Astrocyte (in vitro differentiated cells and primary cell): ENCODE data around the gene LRRC63. TPM values are rescaled to one million over a fixed set of nuclear protein-coding genes. Genes with fewer than 3 reads are reported as not detected.

Experiments
- DNase-seq: peaks from one replicate; pipeline ENCODE4 v3.0.0-alpha.2; 2010; ENCODE audit warnings: low read depth
- FAIRE-seq: peaks from 2 replicates; lab custom pipeline; 2011; peaks lifted over from hg19 to GRCh38; lab: Jason Lieb, UNC
- H2AFZ ChIP-seq: 2 replicates; pipeline ENCODE4 v1.6.0; 2012; ENCODE audit warnings: low read depth, low read length, inconsistent platforms
- H3K27ac ChIP-seq: 2 replicates; pipeline ENCODE4 v1.5.1; 2011; ENCODE audit warnings: low read depth, low read length, inconsistent platforms
- H3K27me3 ChIP-seq: 2 replicates; pipeline ENCODE4 v1.6.0; 2011; ENCODE audit warnings: low read length, inconsistent platforms; ENCODE audit not compliant: insufficient read depth
- H3K36me3 ChIP-seq: 2 replicates; pipeline ENCODE4 v1.5.1; 2011; ENCODE audit warnings: low read length, inconsistent platforms; ENCODE audit not compliant: insufficient read depth
- H3K4me1 ChIP-seq: 2 replicates; pipeline ENCODE4 v1.5.1; 2011; ENCODE audit warnings: low read length, inconsistent platforms; ENCODE audit not compliant: insufficient read depth
- H3K4me2 ChIP-seq: 2 replicates; pipeline ENCODE4 v1.6.0; 2012; ENCODE audit warnings: low read length, inconsistent platforms
- H3K4me3 ChIP-seq: 2 replicates; pipeline ENCODE4 v1.5.1; 2011; ENCODE audit warnings: low read depth, mild to moderate bottlenecking, low read length, inconsistent platforms; ENCODE audit not compliant: insufficient read depth
- H3K79me2 ChIP-seq: 2 replicates; pipeline ENCODE4 v1.6.0; 2012; ENCODE audit warnings: mild to moderate bottlenecking, low read length, inconsistent platforms; ENCODE audit not compliant: insufficient read depth
- H3K9ac ChIP-seq: 2 replicates; pipeline ENCODE4 v1.6.0; 2012; ENCODE audit warnings: mild to moderate bottlenecking, low read length, inconsistent platforms
- H3K9me3 ChIP-seq: 2 replicates; pipeline ENCODE4 v1.5.1; 2012; ENCODE audit warnings: low read depth, mild to moderate bottlenecking, low read length, inconsistent platforms; ENCODE audit not compliant: insufficient read depth
- H4K20me1 ChIP-seq: 2 replicates; pipeline ENCODE4 v1.6.0; 2012; ENCODE audit warnings: low read length, inconsistent platforms; ENCODE audit not compliant: insufficient read depth
- H3K27ac Mint-ChIP-seq: one replicate; pipeline ENCODE4 v1.8.0; 2021; ENCODE audit warnings: mild to moderate bottlenecking, mixed read lengths; ENCODE audit not compliant: unreplicated experiment
- H3K27me3 Mint-ChIP-seq: one replicate; pipeline ENCODE4 v1.8.0; 2021; ENCODE audit warnings: low read depth, mixed read lengths; ENCODE audit not compliant: unreplicated experiment
- H3K36me3 Mint-ChIP-seq: one replicate; pipeline ENCODE4 v1.8.0; 2021; ENCODE audit warnings: low read depth, mixed read lengths; ENCODE audit not compliant: unreplicated experiment
- H3K4me1 Mint-ChIP-seq: one replicate; pipeline ENCODE4 v1.8.0; 2021; ENCODE audit warnings: low read depth, mixed read lengths; ENCODE audit not compliant: unreplicated experiment
- H3K4me3 Mint-ChIP-seq: one replicate; pipeline ENCODE4 v1.8.0; 2021; ENCODE audit warnings: mild to moderate bottlenecking, moderate library complexity, mixed read lengths; ENCODE audit not compliant: unreplicated experiment
- H3K9me3 Mint-ChIP-seq: one replicate; pipeline ENCODE4 v1.8.0; 2021; ENCODE audit warnings: mild to moderate bottlenecking, mixed read lengths; ENCODE audit not compliant: unreplicated experiment
- CTCF ChIP-seq: IDR thresholded peaks from 2 replicates; pipeline ENCODE4 v1.5.1; 2011; ENCODE audit warnings: low read depth, mild to moderate bottlenecking, inconsistent platforms, low read length, moderate library complexity; ENCODE audit not compliant: insufficient read depth
- EZH2 ChIP-seq: IDR thresholded peaks from 2 replicates; pipeline ENCODE4 v1.6.1; 2012; ENCODE audit warnings: mild to moderate bottlenecking, low read length, inconsistent platforms; ENCODE audit not compliant: insufficient read depth
- total RNA-seq: library from RNA; stranded (reverse); gene quantifications from 2 replicates; pipeline ENCODE4 v1.2.1, GENCODE V29; 2021

LRRC63 gene
- total RNA-seq, 1 donor from 2014 or later = not detected

DNA sequence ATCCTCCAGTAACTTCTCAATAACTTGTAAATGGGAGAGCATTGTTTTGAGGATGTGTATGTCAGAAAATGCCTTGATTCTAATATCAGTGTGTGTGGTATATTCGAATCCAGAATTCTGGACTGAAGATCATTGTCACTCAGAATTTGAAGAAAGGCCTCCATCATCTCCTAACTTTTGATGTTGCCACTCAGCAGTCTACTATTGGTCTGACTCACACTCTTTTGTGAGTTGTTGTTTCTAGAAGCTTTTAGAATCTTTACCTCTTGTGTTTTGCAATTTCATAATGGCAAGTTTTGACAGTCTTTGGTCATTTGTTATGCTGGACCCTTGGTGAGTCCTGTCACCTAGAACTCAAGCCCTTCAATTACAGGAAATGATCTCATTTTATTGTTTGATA, 98.3 kb downstream of the LRRC63 start:
- Histone ChIP-seq H3K4me2 (no peak overlapping the region), H3K4me1 (no peaks in the 10 kb centered on the region), H2AFZ (no peak overlapping the region), H3K4me3 (no peak overlapping the region), H3K27ac (no peak overlapping the region), H3K27me3 (no peaks in the 10 kb centered on the region), H3K79me2 (no peaks in the 10 kb centered on the region), H3K36me3 (no peaks in the 10 kb centered on the region), H4K20me1 (no peaks in the 10 kb centered on the region), H3K9me3 (no peaks in the 10 kb centered on the region), H3K9ac (no peak overlapping the region)
- no peak for TF ChIP-seq CTCF
- DNase-seq = no peak
- no peaks in the 10 kb centered on the region for H3K4me1 Mint-ChIP-seq
- H3K4me3 Mint-ChIP-seq = no peak overlapping the region
- H3K9me3 Mint-ChIP-seq = peaks cover 3% of the 10 kb centered on the region
- no peak overlapping the region for H3K27ac Mint-ChIP-seq
- H3K27me3 Mint-ChIP-seq = no peaks in the 10 kb centered on the region
- no peaks in the 10 kb centered on the region for H3K36me3 Mint-ChIP-seq
- no peak for FAIRE-seq

GRCh38 chr13:46311217-46311616, 99.5 kb downstream of the LRRC63 start:
- H3K4me3 Mint-ChIP-seq = no peak overlapping the region
- no peak overlapping the region for H3K27ac Mint-ChIP-seq

DNA sequence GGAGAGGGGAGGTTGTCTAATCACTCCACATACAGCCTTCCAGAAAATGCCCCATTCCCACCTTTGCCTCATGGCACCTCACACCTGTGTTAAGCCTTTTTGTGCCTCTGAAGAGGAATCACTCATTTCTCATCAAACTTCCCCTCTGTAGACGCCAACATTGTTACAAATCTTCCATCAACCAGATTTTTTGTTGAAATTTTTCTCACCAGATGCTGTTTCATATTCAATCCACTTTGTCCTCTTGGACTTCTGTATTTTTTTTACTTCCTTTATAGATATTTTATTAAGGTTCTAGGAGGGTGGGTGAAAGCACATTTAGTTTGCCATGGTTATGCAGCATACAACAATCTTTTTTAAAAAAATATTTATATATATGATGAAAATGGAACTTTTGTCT, 101.3 kb downstream of the LRRC63 start:
- Mint-ChIP-seq H3K36me3 (no peaks in the 10 kb centered on the region), H3K4me3 (no peak overlapping the region)

More at GRCh38 chr13:46311217-46311616, 99.5 kb downstream of the LRRC63 start:
- no peak overlapping the region for H2AFZ ChIP-seq
- no peak overlapping the region for H3K9ac ChIP-seq
- TF ChIP-seq EZH2 (no peak), CTCF (no peak)
- H3K4me3 ChIP-seq = no peak overlapping the region
- Mint-ChIP-seq H3K4me1 (no peaks in the 10 kb centered on the region), H3K36me3 (no peaks in the 10 kb centered on the region), H3K27me3 (no peaks in the 10 kb centered on the region), H3K9me3 (peaks cover 3% of the 10 kb centered on the region)
- H4K20me1 ChIP-seq = no peaks in the 10 kb centered on the region
- H3K79me2 ChIP-seq = no peaks in the 10 kb centered on the region
- H3K36me3 ChIP-seq = no peaks in the 10 kb centered on the region
- peaks cover under 1% of the 10 kb centered on the region for H3K27me3 ChIP-seq
- no peak overlapping the region for H3K27ac ChIP-seq
- H3K4me2 ChIP-seq = no peak overlapping the region
- no peaks in the 10 kb centered on the region for H3K4me1 ChIP-seq
- DNase-seq (no peak), FAIRE-seq (no peak)
- no peaks in the 10 kb centered on the region for H3K9me3 ChIP-seq

More for the DNA sequence above, 101.3 kb downstream of the LRRC63 start:
- DNase-seq (no peak), FAIRE-seq (no peak)
- H3K9me3 Mint-ChIP-seq = peaks cover 3% of the 10 kb centered on the region
- no peak overlapping the region for H3K27ac Mint-ChIP-seq
- H3K27me3 Mint-ChIP-seq = no peaks in the 10 kb centered on the region
- H3K27me3 ChIP-seq = peaks cover 6% of the 10 kb centered on the region
- no peaks in the 10 kb centered on the region for H3K4me1 Mint-ChIP-seq
- no peaks in the 10 kb centered on the region for H3K36me3 ChIP-seq
- H3K9me3 ChIP-seq = no peaks in the 10 kb centered on the region
- no peak overlapping the region for H3K27ac ChIP-seq
- TF ChIP-seq EZH2 (no peak), CTCF (no peak)
- no peak overlapping the region for H3K4me2 ChIP-seq
- no peaks in the 10 kb centered on the region for H3K79me2 ChIP-seq
- H3K4me1 ChIP-seq = no peaks in the 10 kb centered on the region
- no peaks in the 10 kb centered on the region for H4K20me1 ChIP-seq
- no peak overlapping the region for H3K4me3 ChIP-seq
- no peak overlapping the region for H3K9ac ChIP-seq
- H2AFZ ChIP-seq = no peak overlapping the region
